ENCODE data around the gene CEND1.
A peak's percentile ranks its signal among the peaks of the same experiment; 100 is the strongest.

- TF ChIP-seq ZNF317 (CRISPR knock-in tag; IDR thresholded peaks at IDR 0.05; ENCODE audit: borderline replicate concordance, low read depth), result no peak
- no peak for TF ChIP-seq CTCF (IDR thresholded peaks at IDR 0.05)
- TF ChIP-seq IRF1 (CRISPR knock-in tag; IDR thresholded peaks at IDR 0.05), result no peak; the same call in 1 of the 2 replicates
- peak; percentile 81; the same call in 1 of the 2 replicates for TF ChIP-seq FOXP4 (CRISPR knock-in tag; IDR thresholded peaks at IDR 0.05)
- TF ChIP-seq, protein P1, sequence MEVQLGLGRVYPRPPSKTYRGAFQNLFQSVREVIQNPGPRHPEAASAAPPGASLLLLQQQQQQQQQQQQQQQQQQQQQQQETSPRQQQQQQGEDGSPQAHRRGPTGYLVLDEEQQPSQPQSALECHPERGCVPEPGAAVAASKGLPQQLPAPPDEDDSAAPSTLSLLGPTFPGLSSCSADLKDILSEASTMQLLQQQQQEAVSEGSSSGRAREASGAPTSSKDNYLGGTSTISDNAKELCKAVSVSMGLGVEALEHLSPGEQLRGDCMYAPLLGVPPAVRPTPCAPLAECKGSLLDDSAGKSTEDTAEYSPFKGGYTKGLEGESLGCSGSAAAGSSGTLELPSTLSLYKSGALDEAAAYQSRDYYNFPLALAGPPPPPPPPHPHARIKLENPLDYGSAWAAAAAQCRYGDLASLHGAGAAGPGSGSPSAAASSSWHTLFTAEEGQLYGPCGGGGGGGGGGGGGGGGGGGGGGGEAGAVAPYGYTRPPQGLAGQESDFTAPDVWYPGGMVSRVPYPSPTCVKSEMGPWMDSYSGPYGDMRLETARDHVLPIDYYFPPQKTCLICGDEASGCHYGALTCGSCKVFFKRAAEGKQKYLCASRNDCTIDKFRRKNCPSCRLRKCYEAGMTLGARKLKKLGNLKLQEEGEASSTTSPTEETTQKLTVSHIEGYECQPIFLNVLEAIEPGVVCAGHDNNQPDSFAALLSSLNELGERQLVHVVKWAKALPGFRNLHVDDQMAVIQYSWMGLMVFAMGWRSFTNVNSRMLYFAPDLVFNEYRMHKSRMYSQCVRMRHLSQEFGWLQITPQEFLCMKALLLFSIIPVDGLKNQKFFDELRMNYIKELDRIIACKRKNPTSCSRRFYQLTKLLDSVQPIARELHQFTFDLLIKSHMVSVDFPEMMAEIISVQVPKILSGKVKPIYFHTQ (CRISPR knock-in tag; IDR thresholded peaks at IDR 0.05), result no peak
- TF ChIP-seq, protein P2, sequence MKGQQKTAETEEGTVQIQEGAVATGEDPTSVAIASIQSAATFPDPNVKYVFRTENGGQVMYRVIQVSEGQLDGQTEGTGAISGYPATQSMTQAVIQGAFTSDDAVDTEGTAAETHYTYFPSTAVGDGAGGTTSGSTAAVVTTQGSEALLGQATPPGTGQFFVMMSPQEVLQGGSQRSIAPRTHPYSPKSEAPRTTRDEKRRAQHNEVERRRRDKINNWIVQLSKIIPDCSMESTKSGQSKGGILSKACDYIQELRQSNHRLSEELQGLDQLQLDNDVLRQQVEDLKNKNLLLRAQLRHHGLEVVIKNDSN (CRISPR knock-in tag; IDR thresholded peaks at IDR 0.05), result peak; percentile 86
- TF ChIP-seq OVOL2 (CRISPR knock-in tag; IDR thresholded peaks at IDR 0.05; ENCODE audit: borderline replicate concordance), result no peak
Observed at GRCh38 chr11:777288-778255, 12.3 kb downstream of the CEND1 start, which contains the start of gene GATD1.

Data from WTC11 (cell line).